Rectal smooth muscle tissue (tissue), 1 donor: ENCODE results near the gene MTM1.

ENCODE experiments used
- H3K27ac ChIP-seq: one replicate; pipeline ENCODE4 v1.7.0; 2013; ENCODE audit warnings: low read depth, low read length, inconsistent platforms
- H3K27me3 ChIP-seq: one replicate; pipeline ENCODE4 v1.7.0; 2013; ENCODE audit warnings: low read length; ENCODE audit not compliant: control insufficient read depth, insufficient read depth
- H3K36me3 ChIP-seq: one replicate; pipeline ENCODE4 v1.7.0; 2013; ENCODE audit warnings: low read length; ENCODE audit not compliant: control insufficient read depth, insufficient read depth
- H3K4me1 ChIP-seq: one replicate; pipeline ENCODE4 v1.7.0; 2013; ENCODE audit warnings: low read length; ENCODE audit not compliant: control insufficient read depth, insufficient read depth
- H3K4me3 ChIP-seq: one replicate; pipeline ENCODE4 v1.7.0; 2013; ENCODE audit warnings: low read length
- H3K9ac ChIP-seq: one replicate; pipeline ENCODE4 v1.7.0; 2013; ENCODE audit warnings: low read length

Gene MTM1

DNA sequence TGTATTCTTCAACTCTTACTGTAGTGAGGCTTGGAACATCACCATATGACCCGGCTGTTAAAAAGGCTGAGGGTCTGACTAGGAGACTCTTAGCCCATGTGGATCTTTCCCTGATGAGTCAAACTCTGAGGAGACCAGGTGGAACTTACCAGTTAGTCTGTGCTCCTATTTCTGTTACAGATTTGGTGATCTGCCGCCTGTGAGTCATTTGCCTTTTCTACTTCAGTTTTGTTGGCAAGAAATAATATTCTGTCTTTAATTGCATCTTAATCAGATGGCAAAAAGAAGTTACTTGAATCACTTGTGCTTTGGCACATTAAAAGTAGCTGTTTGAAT is 48.4 kb downstream of the MTM1 start:
- H3K27me3 ChIP-seq: no peaks in the 10 kb centered on the region
- H3K4me3 ChIP-seq: no peak overlapping the region
- no peak overlapping the region for H3K27ac ChIP-seq
- no peaks in the 10 kb centered on the region for H3K36me3 ChIP-seq
- H3K9ac ChIP-seq: no peak overlapping the region
- no peaks in the 10 kb centered on the region for H3K4me1 ChIP-seq

DNA sequence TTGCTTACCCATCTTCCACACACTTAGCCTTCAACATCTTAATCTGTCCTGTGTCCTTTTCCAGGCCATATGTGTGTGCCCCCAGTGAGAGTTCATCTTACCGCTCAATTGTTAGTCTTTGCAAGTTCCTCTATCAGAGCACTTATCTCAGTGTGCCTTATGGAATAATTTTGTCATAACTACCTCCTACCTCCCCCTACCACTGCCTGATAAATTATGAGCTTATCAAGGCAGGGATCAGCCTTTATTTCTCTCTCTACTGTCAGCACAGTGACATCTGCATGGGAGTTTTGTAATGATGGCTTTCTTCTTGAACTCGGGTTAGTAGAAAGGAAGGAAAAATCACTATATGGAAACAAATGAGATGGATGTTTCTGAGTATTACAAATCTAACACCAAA is 53.2 kb downstream of the MTM1 start:
- H3K9ac ChIP-seq: no peak overlapping the region
- H3K4me1 ChIP-seq: no peaks in the 10 kb centered on the region
- peaks cover 4% of the 10 kb centered on the region for H3K36me3 ChIP-seq
- H3K4me3 ChIP-seq: no peak overlapping the region
- no peaks in the 10 kb centered on the region for H3K27me3 ChIP-seq
- no peak overlapping the region for H3K27ac ChIP-seq

GRCh38 chrX:150623583-150623982 is 55.2 kb downstream of the MTM1 start:
- H3K4me1 ChIP-seq: no peaks in the 10 kb centered on the region
- no peak overlapping the region for H3K4me3 ChIP-seq
- H3K27ac ChIP-seq: no peak overlapping the region
- H3K36me3 ChIP-seq: peaks cover 4% of the 10 kb centered on the region
- no peaks in the 10 kb centered on the region for H3K27me3 ChIP-seq
- H3K9ac ChIP-seq: no peak overlapping the region

DNA sequence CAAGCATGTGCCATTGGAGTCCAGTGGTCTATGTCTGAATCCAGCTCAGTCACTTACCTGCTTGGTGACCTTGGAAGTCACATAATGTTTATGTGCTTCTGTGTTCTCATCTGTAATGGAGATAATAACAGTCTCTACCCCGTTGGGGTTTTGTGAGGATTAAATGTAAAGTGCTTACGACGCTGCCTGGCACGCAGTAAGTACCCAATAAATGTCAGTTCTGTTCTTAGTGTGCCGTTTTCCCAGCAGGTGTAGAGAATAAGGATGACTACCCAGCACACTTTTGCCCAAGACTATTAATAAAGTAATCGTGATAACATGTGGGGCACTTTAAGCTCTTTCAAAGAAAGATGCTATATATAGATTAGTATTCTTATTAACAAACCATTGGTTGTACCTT is 56.7 kb downstream of the MTM1 start:
- Histone ChIP-seq H3K9ac (no peak overlapping the region), H3K27me3 (no peaks in the 10 kb centered on the region)

DNA sequence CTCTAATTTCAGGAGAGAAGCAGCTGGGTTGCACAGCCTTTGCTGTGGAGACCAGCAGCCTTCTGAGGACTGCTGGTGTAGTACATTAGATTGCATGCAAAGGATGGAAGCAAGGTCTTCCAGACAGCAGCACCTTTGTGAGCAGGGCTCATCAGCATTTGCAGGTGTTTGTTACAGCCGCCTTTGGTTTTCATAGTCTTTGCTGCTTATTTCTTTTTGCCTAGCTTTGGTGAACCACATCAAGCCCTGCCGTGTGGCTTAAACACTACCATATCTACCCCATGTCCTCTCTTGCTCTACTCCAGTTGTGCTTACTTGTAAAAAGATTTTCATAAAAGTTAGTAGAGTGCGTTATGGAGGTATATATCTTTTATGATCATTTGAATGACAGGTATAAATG is 57.5 kb downstream of the MTM1 start:
- Histone ChIP-seq H3K4me3 (no peak overlapping the region), H3K36me3 (peaks cover 6% of the 10 kb centered on the region), H3K4me1 (no peaks in the 10 kb centered on the region), H3K9ac (no peak overlapping the region), H3K27ac (no peak overlapping the region), H3K27me3 (no peaks in the 10 kb centered on the region)

More for the DNA sequence above, 56.7 kb downstream of the MTM1 start:
- no peaks in the 10 kb centered on the region for H3K4me1 ChIP-seq
- H3K36me3 ChIP-seq: peaks cover 6% of the 10 kb centered on the region
- no peak overlapping the region for H3K4me3 ChIP-seq
- H3K27ac ChIP-seq: no peak overlapping the region

DNA sequence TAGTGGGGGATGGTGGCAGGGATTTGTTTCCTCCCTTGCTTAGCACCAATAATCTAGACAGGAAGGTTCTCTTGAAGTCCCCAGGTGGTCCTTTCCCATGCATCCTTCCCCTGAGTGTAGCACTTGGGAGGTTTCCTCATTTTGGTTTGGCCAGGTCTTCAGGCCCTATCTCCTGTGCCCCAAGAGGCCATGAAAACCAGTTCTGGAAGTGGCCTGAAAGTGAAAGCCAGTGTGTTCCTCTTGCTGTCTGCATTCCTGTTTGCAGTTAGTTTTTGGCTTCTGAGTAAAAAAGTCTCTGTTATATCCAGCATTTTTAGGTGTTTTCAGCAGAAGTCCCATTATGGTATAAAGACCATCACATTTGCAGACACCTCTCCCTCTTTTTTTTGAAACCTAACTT is 59.5 kb downstream of the MTM1 start:
- no peak overlapping the region for H3K9ac ChIP-seq
- H3K27me3 ChIP-seq: no peaks in the 10 kb centered on the region
- H3K27ac ChIP-seq: no peak overlapping the region
- no peak overlapping the region for H3K4me3 ChIP-seq
- peaks cover 10% of the 10 kb centered on the region for H3K36me3 ChIP-seq
- no peaks in the 10 kb centered on the region for H3K4me1 ChIP-seq

GRCh38 chrX:150635952-150636351 is 67.5 kb downstream of the MTM1 start:
- H3K9ac ChIP-seq: no peak overlapping the region
- H3K4me1 ChIP-seq: no peaks in the 10 kb centered on the region
- no peak overlapping the region for H3K27ac ChIP-seq
- no peaks in the 10 kb centered on the region for H3K27me3 ChIP-seq
- H3K4me3 ChIP-seq: no peak overlapping the region
- H3K36me3 ChIP-seq: peaks cover 4% of the 10 kb centered on the region

DNA sequence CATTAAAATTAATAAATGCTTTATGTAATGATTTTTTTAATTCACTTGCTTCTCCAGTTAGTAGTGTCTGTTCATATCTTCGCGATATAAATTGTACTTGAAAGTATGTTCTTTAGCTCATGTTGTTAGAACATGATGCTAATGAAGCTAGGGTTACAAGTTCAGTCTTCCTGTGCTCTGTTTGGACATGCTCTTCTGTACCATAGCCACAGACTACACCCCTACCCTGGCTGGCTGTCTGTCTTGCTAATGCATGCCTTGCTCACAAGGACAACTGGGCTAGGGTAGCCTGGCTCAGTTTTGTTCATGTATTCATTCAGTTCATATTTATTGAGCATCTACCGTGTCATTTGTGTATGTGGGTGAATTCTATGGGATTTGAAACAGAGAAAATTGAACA is 74.0 kb downstream of the MTM1 start:
- no peak overlapping the region for H3K27ac ChIP-seq
- no peaks in the 10 kb centered on the region for H3K4me1 ChIP-seq
- H3K9ac ChIP-seq: no peak overlapping the region
- no peaks in the 10 kb centered on the region for H3K27me3 ChIP-seq
- no peak overlapping the region for H3K4me3 ChIP-seq
- H3K36me3 ChIP-seq: no peaks in the 10 kb centered on the region

GRCh38 chrX:150643271-150643670 is 74.8 kb downstream of the MTM1 start:
- no peak overlapping the region for H3K27ac ChIP-seq
- no peaks in the 10 kb centered on the region for H3K27me3 ChIP-seq
- H3K9ac ChIP-seq: no peak overlapping the region
- no peaks in the 10 kb centered on the region for H3K4me1 ChIP-seq
- no peak overlapping the region for H3K4me3 ChIP-seq
- no peaks in the 10 kb centered on the region for H3K36me3 ChIP-seq

GRCh38 chrX:150643958-150644357 is 75.5 kb downstream of the MTM1 start:
- H3K9ac ChIP-seq: no peak overlapping the region
- H3K4me1 ChIP-seq: no peaks in the 10 kb centered on the region
- H3K27ac ChIP-seq: no peak overlapping the region
- H3K27me3 ChIP-seq: no peaks in the 10 kb centered on the region
- H3K36me3 ChIP-seq: no peaks in the 10 kb centered on the region
- no peak overlapping the region for H3K4me3 ChIP-seq

DNA sequence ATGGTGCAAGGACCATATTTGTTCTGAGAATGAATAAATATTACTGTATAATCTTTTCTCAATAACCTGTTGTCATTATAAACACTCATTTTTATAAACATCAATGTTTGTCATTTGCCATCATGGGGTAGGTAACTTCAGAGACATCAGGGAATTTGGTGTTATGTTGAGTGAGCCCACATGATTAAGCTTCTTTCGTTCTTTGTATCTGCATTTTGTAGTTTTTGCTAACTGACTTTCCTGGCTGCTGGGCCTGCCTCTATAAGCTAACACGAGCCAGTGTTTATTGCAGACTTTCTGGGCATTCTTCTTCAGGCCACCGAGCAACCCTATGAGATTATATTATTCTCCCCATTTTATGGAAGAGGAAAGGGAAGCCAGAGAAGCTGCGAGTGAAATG is 76.0 kb downstream of the MTM1 start:
- Histone ChIP-seq H3K27me3 (no peaks in the 10 kb centered on the region), H3K36me3 (no peaks in the 10 kb centered on the region), H3K9ac (no peak overlapping the region), H3K4me1 (no peaks in the 10 kb centered on the region), H3K27ac (no peak overlapping the region), H3K4me3 (no peak overlapping the region)

DNA sequence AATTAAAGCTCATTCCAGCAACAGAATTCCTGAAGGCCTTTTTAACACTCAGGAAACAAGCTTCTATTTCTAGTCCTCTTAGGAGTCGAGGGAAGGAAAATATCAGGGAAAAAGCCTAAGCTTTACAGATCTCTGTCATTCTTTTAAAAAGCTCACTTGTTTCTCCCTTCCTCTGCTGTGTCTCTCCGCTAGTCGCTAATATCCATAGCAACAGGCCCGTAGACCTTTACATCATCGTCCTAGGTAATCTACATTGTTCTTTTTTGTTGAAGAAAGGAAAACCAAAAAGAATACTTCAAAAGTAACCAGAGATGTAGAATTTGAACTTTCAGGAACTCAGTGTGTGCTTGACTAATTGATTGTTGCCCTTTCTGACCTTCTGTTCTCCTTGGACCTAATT is 78.9 kb downstream of the MTM1 start:
- Histone ChIP-seq H3K4me3 (no peak overlapping the region), H3K27me3 (no peaks in the 10 kb centered on the region), H3K4me1 (no peaks in the 10 kb centered on the region), H3K27ac (no peak overlapping the region), H3K9ac (no peak overlapping the region), H3K36me3 (no peaks in the 10 kb centered on the region)

DNA sequence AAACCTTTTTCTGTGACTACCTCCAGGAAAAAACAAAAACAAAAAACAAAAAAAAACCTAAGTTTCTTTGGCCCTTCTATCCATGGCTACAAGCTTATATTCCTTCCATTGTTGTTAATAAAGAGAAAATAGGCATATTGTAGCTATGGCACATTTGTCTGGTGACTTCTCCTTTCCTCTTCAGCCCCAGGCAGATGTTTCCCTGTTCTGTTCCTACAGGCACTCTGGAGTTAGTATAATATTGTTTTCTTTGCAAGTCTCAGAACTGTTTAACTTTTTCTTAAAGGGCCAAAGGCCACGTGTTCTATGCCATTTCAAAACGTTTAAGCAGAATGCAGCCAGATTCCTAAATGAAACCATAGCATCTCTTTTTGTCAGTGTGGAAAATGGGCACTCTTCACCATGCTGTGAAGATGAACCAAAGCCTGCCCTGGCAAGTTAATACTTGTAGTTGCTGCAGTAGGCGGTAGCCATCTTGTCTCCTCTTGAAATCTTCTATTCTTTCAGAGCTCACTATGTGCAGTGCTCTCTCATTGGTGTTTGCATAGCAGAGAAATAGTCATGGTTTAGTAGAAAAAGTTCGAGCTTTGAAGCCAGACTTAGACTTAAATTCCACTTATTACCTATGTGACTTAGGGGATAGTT is 80.0 kb downstream of the MTM1 start:
- Histone ChIP-seq H3K36me3 (peaks cover 2% of the 10 kb centered on the region), H3K27ac (peak overlapping the region; percentile 14), H3K4me1 (no peaks in the 10 kb centered on the region), H3K27me3 (no peaks in the 10 kb centered on the region), H3K4me3 (no peak overlapping the region), H3K9ac (no peak overlapping the region)
